NCI-H2081 (cell line): ENCODE results near the gene CX3CR1.
"Not testable (repeated sequence)": the region's sequence is repeated elsewhere in the genome, so short reads cannot be mapped to it uniquely, and the experiment has no call there.

ENCODE experiments used
- DNase-seq, 2 experiments: peaks; one replicate each; lab custom pipeline; 2025; lab: John Stamatoyannopoulos, UW

Gene CX3CR1, protein sequence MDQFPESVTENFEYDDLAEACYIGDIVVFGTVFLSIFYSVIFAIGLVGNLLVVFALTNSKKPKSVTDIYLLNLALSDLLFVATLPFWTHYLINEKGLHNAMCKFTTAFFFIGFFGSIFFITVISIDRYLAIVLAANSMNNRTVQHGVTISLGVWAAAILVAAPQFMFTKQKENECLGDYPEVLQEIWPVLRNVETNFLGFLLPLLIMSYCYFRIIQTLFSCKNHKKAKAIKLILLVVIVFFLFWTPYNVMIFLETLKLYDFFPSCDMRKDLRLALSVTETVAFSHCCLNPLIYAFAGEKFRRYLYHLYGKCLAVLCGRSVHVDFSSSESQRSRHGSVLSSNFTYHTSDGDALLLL

DNA sequence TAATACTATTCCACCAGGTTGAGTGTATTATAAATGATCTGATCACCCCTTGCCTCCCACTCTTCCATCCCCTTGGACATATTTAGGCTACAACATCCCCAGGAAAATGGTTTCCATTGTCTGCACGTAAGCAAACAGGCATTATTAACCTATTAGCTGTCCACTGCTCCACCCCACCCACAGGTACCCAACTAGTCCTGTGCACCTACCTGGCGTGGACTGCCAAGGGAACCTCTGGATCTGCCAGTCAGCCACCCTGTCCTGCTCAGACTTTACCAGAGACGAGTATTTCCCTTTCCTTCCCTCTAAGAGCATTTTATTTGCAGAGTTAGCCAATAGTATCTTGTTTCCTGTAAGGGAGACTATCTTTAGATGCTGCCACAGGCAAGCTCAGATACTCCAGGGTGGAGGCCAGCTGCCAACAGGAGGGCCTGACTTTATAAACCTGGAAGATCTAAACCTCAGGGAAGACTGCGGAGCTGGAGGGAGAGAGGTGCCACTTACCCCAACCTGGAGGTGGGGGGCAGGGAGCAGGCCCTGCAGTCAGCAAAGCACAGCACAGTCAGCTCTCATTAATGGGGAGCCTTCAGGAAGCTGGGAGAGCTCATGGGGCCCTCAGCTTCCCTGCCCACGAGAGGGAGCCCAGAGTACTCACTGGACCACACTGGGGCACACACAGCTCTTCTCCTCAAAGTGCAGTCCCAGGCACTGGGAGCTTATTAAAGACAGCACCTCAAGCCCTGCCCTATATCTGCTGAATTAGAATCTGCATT is at the start of gene CX3CR1:
CX3CR1 (minus strand) TSS at position 292 of the 773 bp plus-strand sequence. CDS start 13,527 bp downstream, outside the sequence.
- no peak for DNase-seq

DNA sequence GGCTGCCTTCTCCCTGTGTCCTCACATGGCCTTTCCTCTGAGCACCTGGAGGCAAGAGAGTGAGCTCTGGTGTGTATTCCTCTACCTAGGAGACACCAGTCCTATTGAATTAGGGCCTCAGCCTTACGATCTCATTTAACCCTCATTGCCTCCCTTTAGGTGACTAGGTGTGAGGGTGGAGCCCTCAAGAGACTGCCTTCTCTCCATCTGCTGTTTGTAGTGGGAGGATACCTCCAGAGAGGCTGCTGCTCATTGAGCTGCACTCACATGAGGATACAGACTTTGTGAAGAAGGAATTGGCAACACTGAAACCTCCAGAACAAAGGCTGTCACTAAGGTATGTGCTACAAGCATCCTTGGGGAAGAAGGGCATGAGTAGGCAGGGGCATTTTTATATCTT is 49.7 kb upstream of the CX3CR1 start, which contains the start of gene CCR8:
CCR8 (plus strand) TSS at position 217 of the 400 bp plus-strand sequence. CDS start 2,623 bp downstream, outside the sequence.
- DNase-seq, result no peak

DNA sequence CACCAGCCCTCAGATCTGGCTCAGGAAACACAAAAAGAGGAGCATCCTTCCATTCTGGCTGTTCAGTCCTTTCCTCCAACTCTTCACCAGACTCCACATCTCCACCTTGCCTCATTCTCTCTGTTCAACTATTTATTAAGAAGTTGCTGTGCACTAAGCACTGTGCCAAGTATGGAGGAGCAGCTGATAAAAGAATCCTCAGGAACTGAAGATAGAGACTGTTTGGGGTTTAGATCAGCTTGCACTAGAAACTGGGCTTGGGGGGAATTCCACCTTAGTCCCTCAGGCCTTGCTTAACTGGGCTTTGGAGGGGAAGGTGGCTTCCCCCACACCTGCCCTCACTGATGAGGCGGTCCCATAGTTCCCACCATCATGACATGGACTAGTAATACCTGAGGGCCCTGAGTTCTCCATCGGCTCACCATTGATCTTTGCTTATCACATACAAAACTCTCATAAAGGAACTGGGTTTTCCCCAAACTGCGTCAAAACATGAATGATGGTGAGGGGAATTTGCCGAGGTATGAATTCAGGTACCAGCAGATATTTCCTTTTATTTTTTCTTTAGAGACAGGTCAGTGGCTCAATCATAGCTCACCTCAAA is 48.0 kb upstream of the CX3CR1 start:
- DNase-seq, result no peak

DNA sequence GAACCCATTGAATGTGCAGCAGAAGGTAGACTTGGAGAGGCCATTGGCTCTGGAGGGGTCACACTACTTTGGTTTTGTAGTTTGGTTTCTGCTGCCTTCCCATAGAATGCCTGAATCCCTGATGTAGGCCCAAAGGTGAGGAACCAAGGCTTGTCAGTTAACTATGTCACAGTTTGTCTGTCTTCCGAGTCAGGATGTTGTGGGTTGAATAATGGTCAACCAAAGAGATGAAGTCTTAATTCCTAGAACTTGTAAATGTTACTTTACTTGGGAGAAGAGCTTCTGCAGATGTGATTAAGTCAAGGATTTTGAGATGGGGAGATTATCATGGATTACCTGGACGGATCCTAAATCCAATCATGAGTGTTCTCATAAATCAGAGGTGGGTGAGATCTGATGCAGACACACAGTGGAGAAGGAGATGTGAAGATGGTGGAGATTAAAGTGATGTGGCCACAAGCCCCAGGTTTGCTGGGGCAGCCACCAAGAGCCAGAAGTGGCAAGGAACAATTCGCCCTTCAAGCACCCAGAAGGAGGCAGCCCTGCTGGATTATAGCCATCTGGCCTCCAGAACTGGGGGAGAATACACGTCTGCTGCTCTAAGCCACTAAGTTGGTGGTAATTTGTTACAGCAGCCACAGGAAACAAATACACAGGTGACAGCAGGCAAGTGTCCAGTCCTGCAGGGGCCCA is 47.4 kb upstream of the CX3CR1 start:
- DNase-seq, result no peak

DNA sequence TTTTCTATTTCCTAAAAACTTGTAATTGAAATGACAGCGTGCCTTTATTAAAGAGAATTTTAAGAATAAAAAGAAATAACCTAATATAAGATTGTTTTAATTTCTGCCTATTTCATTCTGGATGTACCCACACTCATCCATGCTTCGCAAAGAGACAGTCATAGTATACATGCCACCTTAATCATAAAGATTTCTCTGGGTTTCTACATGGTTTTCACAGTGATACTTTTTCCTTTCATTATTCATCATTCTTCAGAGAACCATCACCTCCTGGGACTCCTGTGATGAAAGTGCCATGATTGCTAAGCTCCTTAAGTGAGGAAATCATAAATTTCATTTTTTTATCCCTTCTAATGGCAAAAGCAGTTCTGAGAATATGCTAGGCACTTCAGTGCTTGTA is 45.4 kb upstream of the CX3CR1 start:
- DNase-seq, result no peak

DNA sequence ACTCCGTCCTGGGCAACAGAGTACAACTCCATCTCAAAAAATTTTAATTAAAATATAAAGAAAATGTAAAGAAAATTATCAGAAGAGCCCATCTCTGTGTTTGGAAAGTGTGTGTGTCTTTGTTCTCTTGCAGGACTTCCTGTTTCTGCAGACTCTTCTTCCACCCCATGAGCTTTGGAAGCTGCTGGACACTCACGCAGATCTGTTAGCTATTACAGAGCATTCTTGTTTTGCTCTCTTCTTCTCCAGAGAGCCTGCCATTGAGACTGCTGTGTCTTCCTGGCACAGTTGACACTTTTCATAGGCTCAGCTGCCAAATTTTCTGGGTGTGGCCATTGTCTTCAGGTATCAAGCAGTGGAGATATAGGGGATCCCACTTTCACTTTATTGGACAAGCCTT is 43.7 kb upstream of the CX3CR1 start:
- DNase-seq, result no peak

DNA sequence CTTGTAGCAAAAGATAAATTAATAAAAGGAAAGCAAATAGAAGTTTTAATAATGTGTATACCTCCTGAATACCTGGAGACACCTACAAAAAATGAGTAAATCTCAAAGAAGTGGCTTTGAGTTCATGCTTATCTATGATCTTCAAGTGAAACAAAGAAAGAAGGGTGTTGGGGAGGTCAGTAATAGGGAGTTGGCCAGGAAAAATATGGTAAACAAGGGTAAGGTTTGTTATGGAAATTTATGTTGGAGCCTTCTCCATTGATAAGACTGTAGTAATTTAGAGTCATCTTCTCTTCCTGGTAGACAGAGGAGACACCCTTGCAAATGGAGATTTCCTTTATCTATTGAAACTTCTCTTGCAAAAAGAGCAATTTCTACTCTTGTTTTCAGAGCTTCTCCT is 43.1 kb upstream of the CX3CR1 start:
- no peak for DNase-seq

DNA sequence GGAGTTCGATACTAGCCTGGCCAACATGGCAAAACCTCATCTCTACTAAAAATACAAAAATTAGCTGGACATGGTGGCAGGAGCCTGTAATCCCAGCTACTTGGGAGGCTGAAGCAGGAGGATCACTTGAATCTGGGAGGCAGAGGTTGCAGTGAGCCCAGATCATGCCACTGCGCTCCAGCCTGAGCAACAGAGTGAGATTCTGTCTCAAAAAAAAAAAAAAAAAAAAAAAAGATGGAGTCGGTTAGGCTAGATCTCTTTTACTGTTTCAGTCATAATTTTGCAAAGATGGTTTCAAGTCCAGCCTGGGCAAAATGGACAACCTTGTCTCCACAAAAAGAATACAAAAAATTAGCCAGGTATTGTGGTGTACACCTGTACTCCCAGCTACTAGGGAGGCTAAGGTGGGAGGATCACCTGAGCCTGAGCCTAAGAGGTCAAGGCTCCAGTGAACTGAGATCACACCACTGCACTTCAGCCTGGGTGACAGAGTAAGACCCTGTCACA is 42.4 kb upstream of the CX3CR1 start:
- DNase-seq, result not testable (repeated sequence)

DNA sequence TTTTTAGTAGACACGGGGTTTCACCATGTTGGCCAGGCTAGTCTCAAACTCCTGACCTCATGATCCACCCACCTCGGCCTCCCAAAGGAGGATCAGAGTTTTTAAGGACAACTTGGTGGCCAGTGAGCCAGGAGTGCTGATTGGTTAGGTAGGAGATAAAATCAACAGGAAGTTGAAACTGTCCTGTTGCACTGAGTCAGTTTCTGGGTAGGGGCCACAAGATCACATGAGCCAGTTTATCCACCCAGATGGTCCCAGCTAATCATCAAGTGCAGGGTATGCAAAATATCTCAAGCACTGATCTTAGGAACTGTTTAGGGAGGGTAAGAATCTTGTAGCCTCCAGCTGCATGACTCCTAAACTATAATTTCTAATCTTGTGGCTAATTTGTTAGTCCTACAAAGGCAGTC is 41.7 kb upstream of the CX3CR1 start:
- not testable (repeated sequence) for DNase-seq

DNA sequence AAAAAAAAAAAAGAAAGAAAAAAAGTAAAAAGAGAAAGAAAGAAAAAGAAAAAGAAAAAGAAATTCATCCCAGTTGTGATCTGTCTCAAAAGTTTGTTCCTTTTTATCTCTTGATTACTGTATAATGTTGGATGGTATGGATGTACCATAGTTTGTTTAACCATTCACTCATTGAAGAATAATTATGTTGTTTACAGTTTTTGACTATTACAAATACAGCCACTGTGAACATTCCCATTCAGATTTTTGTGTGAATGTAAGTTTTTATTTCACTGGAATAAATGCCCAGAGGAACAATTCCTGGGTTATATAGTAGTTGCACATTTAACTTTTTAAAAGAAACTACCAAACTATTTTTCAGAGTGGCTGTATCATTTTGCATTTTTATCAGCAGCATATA is 39.4 kb upstream of the CX3CR1 start:
- DNase-seq, result no peak

DNA sequence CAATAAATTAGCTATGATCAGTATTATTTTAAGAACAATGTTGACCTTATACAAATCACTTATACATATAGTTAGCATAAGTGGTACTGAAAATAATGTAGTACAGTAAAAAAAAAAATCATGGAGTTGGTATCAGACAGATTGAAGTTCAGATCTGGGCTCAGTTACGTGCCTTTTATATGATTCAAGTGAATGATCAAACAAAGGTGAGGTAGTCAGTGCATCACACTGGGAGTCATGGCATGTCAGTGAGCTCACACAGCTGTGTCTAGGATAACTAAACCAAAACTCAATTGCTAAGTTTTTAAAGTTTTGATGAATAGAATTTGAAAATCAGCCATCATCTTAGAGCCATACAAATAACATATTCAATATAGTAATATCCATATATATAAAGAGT is 38.5 kb upstream of the CX3CR1 start:
- DNase-seq, result no peak

DNA sequence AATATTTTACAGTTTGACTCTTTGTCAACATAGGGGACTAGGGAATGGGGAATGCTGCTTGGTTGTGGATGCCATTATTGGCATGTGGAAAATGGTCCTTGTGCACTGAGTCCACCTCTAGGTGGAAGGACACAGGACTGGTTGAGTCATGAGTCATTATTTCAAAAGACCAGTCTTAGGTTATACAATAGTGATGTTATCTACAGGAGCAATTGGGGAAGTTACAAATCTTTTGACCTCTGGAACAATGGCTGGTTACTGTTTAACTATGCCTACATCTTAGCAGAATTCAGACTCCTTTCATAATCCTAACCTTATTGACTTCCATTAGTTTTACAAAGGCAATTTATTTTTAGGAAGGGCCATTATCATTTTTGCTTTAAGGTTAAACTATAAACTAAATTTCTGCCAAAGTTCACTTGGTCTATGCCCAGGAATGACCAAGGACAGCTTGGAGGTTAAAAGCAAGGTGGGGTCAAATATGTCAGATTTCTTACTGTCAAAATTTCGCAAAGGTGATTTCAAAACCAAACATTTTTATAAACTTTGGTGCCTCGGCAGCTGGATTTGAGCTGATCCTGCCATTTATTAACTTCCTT is 37.8 kb upstream of the CX3CR1 start:
- no peak for DNase-seq

DNA sequence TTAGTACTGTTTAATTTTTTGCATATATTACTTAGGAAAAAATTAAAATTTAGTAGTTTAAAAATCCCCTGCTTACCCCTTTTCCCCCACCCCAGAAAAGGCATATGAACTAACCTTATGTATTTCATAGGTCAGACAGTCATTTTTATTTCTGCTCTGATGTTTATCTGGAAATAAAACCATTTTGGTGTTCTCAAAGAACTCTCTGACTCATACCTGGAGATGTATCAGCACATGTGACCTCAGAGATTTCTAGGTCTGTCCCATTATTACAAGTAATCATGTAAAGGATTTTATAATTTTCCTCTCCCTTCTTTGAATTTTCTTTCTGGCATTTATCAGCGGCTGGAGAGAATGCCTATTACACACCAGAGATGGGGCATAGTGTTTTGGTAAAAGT is 35.6 kb upstream of the CX3CR1 start:
- DNase-seq, result no peak

DNA sequence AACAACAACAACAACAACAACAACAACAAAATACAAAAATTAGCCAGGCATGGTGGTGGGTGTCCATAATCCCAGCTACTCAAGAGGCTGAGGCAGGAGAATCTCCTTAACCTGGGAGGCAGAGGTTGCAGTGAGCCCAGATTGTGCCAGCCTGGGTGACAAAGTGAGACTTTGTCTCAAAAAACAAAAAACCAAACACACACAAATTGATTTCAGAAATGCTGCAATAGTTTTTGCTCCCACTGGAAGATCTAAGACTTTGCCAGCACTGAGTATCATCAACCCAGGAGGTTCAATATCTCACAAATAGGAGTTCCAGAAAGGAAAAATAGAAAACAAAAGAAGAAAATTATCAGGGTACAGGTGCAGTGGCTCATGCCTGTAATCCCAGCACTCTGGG is 33.5 kb upstream of the CX3CR1 start:
- no peak for DNase-seq

DNA sequence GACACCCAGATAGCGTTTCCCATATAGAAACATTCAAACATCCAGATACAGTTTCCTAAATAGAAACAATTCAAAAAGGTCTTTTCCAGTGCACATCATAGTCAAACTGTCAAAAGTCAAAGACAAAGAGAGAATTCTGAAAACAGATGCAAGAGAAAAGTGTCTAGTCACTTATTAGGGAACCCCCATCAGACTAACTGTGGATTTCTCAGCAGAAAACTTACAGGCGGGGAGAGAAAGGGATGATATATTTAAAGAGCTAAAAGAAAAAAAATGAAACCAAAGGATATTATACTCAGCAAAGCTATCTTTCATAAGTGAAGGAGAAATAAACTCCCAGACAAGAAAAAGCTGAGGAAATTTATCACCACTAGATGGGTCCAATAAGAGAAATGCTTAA is 22.3 kb upstream of the CX3CR1 start:
- no peak for DNase-seq

DNA sequence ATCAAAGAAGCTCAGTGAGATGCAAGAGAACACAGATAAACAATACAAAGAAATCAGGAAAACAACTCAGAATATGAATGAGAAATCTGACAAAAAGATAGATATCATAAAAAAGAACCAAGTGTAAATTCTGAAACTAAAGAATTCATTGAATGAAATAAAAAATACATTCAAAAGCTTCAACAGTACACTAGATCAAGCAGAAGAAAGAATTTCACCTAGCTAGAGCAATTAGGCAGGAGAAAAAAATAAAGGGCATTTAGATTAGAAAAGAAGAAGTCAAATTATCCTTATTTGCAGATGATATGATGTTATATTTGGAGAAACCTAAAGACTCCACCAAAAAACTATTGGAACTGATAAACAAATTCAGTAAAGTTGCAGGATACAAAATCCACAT is 19.4 kb upstream of the CX3CR1 start:
- no peak for DNase-seq

DNA sequence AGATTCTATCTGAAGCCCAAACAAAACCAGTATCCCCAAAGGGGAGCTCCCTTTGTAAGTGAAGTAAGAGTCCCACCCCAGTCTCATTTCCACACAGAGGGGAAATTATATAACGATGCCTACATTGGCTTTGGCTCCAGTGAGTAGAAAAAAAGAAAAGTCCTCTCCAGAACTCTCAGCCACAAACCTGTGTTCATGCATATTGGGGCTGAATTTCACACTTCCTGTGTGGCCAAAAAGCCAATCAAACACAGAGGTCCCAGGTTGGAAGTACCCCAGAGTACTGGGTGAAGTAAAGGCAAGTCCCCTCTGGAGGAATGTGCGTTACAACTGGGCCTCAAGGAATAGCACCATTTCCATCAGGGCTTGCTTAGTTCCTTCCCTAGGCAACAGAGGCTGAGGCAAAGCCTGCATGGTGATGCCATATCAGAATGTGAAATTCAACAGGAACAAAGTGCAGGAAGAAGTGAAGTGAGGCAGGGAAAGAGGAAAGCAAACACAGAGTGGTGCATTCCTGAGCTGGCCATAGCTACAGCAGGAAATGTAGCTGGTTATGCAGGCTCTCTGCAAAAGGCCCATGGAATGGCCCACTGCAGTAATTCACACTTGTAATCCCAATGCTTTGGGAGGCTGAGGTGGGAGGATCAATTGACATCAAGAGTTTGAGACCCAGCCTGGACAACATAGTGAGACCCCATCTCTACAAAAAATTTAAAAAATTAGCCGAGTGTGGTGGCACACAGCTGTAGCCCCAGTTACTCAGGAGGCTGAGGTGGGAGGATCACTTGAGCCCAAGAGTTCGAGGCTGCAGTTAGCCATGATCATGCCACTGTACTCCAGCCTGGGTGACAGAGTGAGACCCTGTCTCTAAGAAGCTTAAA is 16.6 kb upstream of the CX3CR1 start:
- DNase-seq, result no peak

DNA sequence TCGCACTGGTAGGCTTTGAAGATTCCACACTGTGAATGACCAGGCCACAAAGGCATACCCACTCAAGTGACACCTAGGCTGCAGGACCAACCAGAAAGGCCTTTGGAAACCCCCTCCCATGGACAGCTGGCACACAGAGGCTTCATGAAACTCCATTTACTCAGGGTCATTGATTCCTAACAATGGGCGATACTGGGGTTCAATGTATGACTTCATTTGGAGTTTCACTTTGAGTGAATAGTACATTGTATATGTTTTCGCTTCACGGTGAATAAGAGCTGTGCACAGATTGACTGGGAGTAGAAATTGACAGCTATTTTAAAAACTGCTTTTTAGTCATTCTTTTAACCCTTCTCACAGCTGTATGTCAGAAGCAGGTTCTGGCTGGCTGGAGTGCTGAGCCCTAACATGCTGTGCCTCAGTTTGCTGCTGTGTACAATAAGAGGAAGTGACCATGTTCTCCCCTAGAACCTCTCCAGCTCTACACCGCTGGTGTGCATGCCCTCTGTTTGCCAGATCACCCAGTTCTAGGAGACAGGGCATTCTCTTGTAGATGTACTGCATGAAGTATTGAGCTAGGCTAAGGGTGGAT is 15.4 kb upstream of the CX3CR1 start:
- no peak for DNase-seq

DNA sequence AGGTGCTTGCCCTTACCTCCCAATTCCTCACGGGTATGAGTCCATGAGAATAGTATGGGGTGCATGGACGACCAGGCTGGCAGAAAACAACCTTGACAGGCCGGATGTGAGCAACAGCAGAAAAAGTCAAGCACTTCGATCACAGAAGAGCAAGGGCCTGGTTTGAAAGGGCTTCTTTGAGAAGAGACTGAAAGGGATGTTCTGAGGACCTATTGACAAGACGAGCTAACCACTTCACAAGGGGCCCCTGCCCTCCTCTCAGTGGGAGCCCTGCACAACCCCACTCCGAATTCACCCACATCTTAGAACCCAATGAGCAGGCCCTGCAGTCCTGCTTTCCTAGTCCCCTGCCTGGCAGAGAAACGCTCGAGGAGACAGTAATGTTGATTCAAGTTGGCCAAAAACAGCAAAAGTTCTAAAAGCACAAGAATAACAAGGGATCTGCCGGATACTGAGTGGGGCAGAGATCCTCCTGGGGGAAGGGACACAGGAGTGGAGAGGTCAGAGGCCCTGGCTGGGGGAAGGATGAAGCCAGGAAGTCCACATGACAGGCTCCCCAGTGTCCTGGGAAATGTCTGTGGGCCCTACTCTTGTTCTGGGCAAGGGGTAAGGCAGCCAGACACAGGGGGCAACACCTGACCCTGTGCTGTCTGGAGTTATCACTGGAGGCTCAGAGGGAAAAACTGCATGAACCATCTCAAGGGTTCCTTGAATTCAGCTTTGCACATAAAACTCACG is 14.8 kb upstream of the CX3CR1 start:
- no peak for DNase-seq

DNA sequence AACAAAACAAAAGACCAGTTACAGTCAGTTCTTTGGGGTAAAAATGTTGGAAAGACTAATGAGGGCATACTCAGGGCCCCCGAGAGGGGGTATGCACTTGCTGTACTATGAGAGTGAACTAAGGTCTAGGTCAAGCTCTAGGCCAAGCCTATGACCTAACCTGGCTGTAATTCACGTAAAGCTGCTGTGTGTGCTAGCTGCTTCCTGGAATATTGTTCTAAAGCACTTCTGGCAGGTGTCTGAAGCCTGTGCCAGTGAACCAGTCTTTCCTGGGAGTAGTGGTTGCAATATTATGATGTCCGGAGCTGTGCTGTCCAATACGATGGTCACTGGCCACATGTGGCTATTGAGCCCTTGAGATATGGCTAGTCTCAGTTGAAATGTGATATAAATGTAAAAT is 13.1 kb upstream of the CX3CR1 start:
- DNase-seq, result no peak
